ENCODE results near the gene PTPN6. TPM values are rescaled to one million over a fixed set of nuclear protein-coding genes. Genes with fewer than 3 reads are reported as not detected.
A peak's percentile ranks its signal among the peaks of the same experiment; 100 is the strongest.

PTPN6 gene
- total and polyA plus RNA-seq, 2 donors from 2014 or later = 38.0 to 70.8 TPM

Small RNA genes within 50 kb of the gene (microRNA-seq; reads per million reads assigned to microRNA genes)
- gene MIR141 (305 reads per million, percentile 68 among the genes with 10 or more reads in this experiment), gene MIR200C (3,315 reads per million, percentile 89 among the genes with 10 or more reads in this experiment)

Other genes starting within 250 kb of the PTPN6 start
- gene COPS7A, start 227.3 kb upstream of the PTPN6 start, total RNA-seq = 71.9 TPM
- 94.1 TPM for gene COPS7A, start 227.3 kb upstream of the PTPN6 start, polyA plus RNA-seq (ENCODE audit: insufficient read depth, low read depth, low replicate concordance)
- gene MLF2, start 198.2 kb upstream of the PTPN6 start, total RNA-seq = 141 TPM
- gene MLF2, start 198.2 kb upstream of the PTPN6 start, polyA plus RNA-seq (ENCODE audit: insufficient read depth, low read depth, low replicate concordance) = 289 TPM
- gene PTMS, start 185.0 kb upstream of the PTPN6 start, total RNA-seq = 269 TPM
- 590 TPM for gene PTMS, start 185.0 kb upstream of the PTPN6 start, polyA plus RNA-seq (ENCODE audit: insufficient read depth, low read depth, low replicate concordance)
- 1.3 TPM for gene LAG3, start 178.8 kb upstream of the PTPN6 start, total RNA-seq
- gene LAG3, start 178.8 kb upstream of the PTPN6 start, polyA plus RNA-seq (ENCODE audit: insufficient read depth, low read depth, low replicate concordance) = not detected
- 38.1 TPM for gene CD4, start 161.8 kb upstream of the PTPN6 start, total RNA-seq
- gene CD4, start 161.8 kb upstream of the PTPN6 start, polyA plus RNA-seq (ENCODE audit: insufficient read depth, low read depth, low replicate concordance) = 12.2 TPM
- 5.0 TPM for gene GPR162, start 129.5 kb upstream of the PTPN6 start, total RNA-seq
- gene GPR162, start 129.5 kb upstream of the PTPN6 start, polyA plus RNA-seq (ENCODE audit: insufficient read depth, low read depth, low replicate concordance) = 9.8 TPM
- 17.0 TPM for gene P3H3, start 122.9 kb upstream of the PTPN6 start, total RNA-seq
- 18.5 TPM for gene P3H3, start 122.9 kb upstream of the PTPN6 start, polyA plus RNA-seq (ENCODE audit: insufficient read depth, low read depth, low replicate concordance)
- gene GNB3, start 110.4 kb upstream of the PTPN6 start, total RNA-seq = 2.6 TPM
- gene GNB3, start 110.4 kb upstream of the PTPN6 start, polyA plus RNA-seq (ENCODE audit: insufficient read depth, low read depth, low replicate concordance) = 1.4 TPM
- gene CDCA3, start 100.1 kb upstream of the PTPN6 start, total RNA-seq = 1.3 TPM
- gene CDCA3, start 100.1 kb upstream of the PTPN6 start, polyA plus RNA-seq (ENCODE audit: insufficient read depth, low read depth, low replicate concordance) = 2.1 TPM
- gene USP5, start 99.2 kb upstream of the PTPN6 start, total RNA-seq = 75.5 TPM
- gene USP5, start 99.2 kb upstream of the PTPN6 start, polyA plus RNA-seq (ENCODE audit: insufficient read depth, low read depth, low replicate concordance) = 52.3 TPM
- gene TPI1, start 83.8 kb upstream of the PTPN6 start, total RNA-seq = 437 TPM
- 1,220 TPM for gene TPI1, start 83.8 kb upstream of the PTPN6 start, polyA plus RNA-seq (ENCODE audit: insufficient read depth, low read depth, low replicate concordance)
- 19.0 TPM for gene SPSB2, start 78.1 kb upstream of the PTPN6 start, total RNA-seq
- gene SPSB2, start 78.1 kb upstream of the PTPN6 start, polyA plus RNA-seq (ENCODE audit: insufficient read depth, low read depth, low replicate concordance) = 21.3 TPM
- gene LRRC23, start 46.5 kb upstream of the PTPN6 start, total RNA-seq = 16.6 TPM
- 19.7 TPM for gene LRRC23, start 46.5 kb upstream of the PTPN6 start, polyA plus RNA-seq (ENCODE audit: insufficient read depth, low read depth, low replicate concordance)
- 35.7 TPM for gene ENO2, start 36.8 kb upstream of the PTPN6 start, total RNA-seq
- 10.3 TPM for gene ENO2, start 36.8 kb upstream of the PTPN6 start, polyA plus RNA-seq (ENCODE audit: insufficient read depth, low read depth, low replicate concordance)
- 119 TPM for gene ATN1, start 23.4 kb upstream of the PTPN6 start, total RNA-seq
- gene ATN1, start 23.4 kb upstream of the PTPN6 start, polyA plus RNA-seq (ENCODE audit: insufficient read depth, low read depth, low replicate concordance) = 34.2 TPM
- gene RNU7-1, start 7.5 kb upstream of the PTPN6 start, total RNA-seq = not detected
- gene RNU7-1, start 7.5 kb upstream of the PTPN6 start, polyA plus RNA-seq (ENCODE audit: insufficient read depth, low read depth, low replicate concordance) = not detected
- 175 TPM for gene C12orf57, start 7.3 kb upstream of the PTPN6 start, total RNA-seq
- 336 TPM for gene C12orf57, start 7.3 kb upstream of the PTPN6 start, polyA plus RNA-seq (ENCODE audit: insufficient read depth, low read depth, low replicate concordance)
- 141 TPM for gene PHB2, start 19.3 kb downstream of the PTPN6 start, total RNA-seq
- 222 TPM for gene PHB2, start 19.3 kb downstream of the PTPN6 start, polyA plus RNA-seq (ENCODE audit: insufficient read depth, low read depth, low replicate concordance)
- 50.3 TPM for gene EMG1, start 19.6 kb downstream of the PTPN6 start, total RNA-seq
- gene EMG1, start 19.6 kb downstream of the PTPN6 start, polyA plus RNA-seq (ENCODE audit: insufficient read depth, low read depth, low replicate concordance) = 74.3 TPM
- 77.8 TPM for gene LPCAT3, start 67.1 kb downstream of the PTPN6 start, total RNA-seq
- gene LPCAT3, start 67.1 kb downstream of the PTPN6 start, polyA plus RNA-seq (ENCODE audit: insufficient read depth, low read depth, low replicate concordance) = 59.2 TPM
- gene C1S, start 109.4 kb downstream of the PTPN6 start, total RNA-seq = 402 TPM
- gene C1S, start 109.4 kb downstream of the PTPN6 start, polyA plus RNA-seq (ENCODE audit: insufficient read depth, low read depth, low replicate concordance) = 81.2 TPM
- gene C1R, start 141.1 kb downstream of the PTPN6 start, total RNA-seq = 514 TPM
- gene C1R, start 141.1 kb downstream of the PTPN6 start, polyA plus RNA-seq (ENCODE audit: insufficient read depth, low read depth, low replicate concordance) = 183 TPM
- 147 TPM for gene C1RL, start 157.9 kb downstream of the PTPN6 start, total RNA-seq
- gene C1RL, start 157.9 kb downstream of the PTPN6 start, polyA plus RNA-seq (ENCODE audit: insufficient read depth, low read depth, low replicate concordance) = 25.2 TPM
- 74.6 TPM for gene RBP5, start 177.5 kb downstream of the PTPN6 start, total RNA-seq
- 609 TPM for gene RBP5, start 177.5 kb downstream of the PTPN6 start, polyA plus RNA-seq (ENCODE audit: insufficient read depth, low read depth, low replicate concordance)
- gene CLSTN3, start 179.0 kb downstream of the PTPN6 start, total RNA-seq = 64.2 TPM
- 33.0 TPM for gene CLSTN3, start 179.0 kb downstream of the PTPN6 start, polyA plus RNA-seq (ENCODE audit: insufficient read depth, low read depth, low replicate concordance)
- gene PEX5, start 238.3 kb downstream of the PTPN6 start, total RNA-seq = 42.3 TPM
- 30.8 TPM for gene PEX5, start 238.3 kb downstream of the PTPN6 start, polyA plus RNA-seq (ENCODE audit: insufficient read depth, low read depth, low replicate concordance)

Data from kidney (tissue), 2 donors.